Upper lobe of left lung (tissue), 4 donors: ENCODE results near the gene KLF13.

Experiments used
- POLR2A ChIP-seq, 4 donors: fragments of 450-650 bp; IDR thresholded peaks; one replicate each; pipeline ENCODE4 v1.5.1; 2016 to 2017; ENCODE audit warnings: antibody characterized with exemption in 4 of 4, mild to moderate bottlenecking in 2 of 4
- POLR2AphosphoS5 ChIP-seq, 2 donors: sonication (generic); formaldehyde crosslinking; IDR thresholded peaks; one replicate each; pipeline ENCODE4 v1.5.1; 2017; ENCODE audit warnings: antibody characterized with exemption in 2 of 2
- TF ChIP-seq, protein P1 (sequence below), 6 experiments: fragments of 450-650 bp in 4 of 6; fragments of 200-600 bp in 2 of 6; sonication (generic) in 2 of 6; IDR thresholded peaks; one replicate each; pipeline ENCODE4 v1.5.1; 2016 to 2019; ENCODE audit warnings: antibody characterized with exemption in 6 of 6

DNA sequence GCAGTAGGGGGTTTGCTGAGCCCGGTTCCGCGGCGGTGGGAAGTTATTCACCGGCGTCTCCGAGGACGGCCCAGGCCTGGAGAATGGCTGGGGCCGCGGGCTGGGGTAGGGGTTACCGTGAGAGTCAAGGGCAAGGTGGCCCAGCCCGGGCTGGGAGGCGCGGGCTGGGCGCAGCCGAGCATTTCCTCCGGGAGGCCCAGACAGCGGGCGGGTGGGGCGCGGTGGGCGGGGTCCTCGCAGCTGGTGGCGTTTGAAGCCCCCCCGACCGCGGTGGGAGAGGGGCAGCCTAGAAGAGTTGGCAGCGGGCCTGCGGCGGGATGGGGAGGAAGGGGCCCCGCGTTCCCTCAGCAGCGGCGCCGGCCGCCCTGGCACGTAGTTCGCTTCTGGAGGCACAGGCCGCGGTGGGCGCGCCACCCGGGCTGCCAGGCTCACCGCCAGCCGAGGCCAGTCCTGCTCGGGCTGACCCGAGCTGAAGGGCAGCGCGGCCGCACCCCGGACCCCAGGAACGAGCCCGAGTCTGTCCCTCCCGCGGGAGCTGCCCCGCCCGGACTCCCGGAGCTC is 960 bp upstream of the KLF13 start:
- TF ChIP-seq POLR2A (IDR thresholded peaks at IDR 0.05) (no peak), POLR2AphosphoS5 (IDR thresholded peaks at IDR 0.05) (no peak)
- TF ChIP-seq, protein P1, sequence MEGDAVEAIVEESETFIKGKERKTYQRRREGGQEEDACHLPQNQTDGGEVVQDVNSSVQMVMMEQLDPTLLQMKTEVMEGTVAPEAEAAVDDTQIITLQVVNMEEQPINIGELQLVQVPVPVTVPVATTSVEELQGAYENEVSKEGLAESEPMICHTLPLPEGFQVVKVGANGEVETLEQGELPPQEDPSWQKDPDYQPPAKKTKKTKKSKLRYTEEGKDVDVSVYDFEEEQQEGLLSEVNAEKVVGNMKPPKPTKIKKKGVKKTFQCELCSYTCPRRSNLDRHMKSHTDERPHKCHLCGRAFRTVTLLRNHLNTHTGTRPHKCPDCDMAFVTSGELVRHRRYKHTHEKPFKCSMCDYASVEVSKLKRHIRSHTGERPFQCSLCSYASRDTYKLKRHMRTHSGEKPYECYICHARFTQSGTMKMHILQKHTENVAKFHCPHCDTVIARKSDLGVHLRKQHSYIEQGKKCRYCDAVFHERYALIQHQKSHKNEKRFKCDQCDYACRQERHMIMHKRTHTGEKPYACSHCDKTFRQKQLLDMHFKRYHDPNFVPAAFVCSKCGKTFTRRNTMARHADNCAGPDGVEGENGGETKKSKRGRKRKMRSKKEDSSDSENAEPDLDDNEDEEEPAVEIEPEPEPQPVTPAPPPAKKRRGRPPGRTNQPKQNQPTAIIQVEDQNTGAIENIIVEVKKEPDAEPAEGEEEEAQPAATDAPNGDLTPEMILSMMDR (IDR thresholded peaks at IDR 0.05) = no peak
